Panc1 (cell line): Measurements from ENCODE around the gene NR5A1. TPM values are rescaled to one million over a fixed set of nuclear protein-coding genes. Genes with fewer than 3 reads are reported as not detected.

Source experiments
- ATAC-seq: fragments of 200-7000 bp; cut with Tn5 transposase; 2 replicates; pipeline ENCODE4 v1.9.1; 2020; ENCODE audit warnings: mild to moderate bottlenecking, moderate library complexity
- BruUV-seq: library from RNA; stranded (reverse); fragments of 400-500 nt; replicated peaks from 2 replicates; lab custom pipeline; 2021; lab: Mats Ljungman, UMichigan
- CTCF ChIA-PET: fragments of 300-600 bp; sonication (Branson Sonifier 250); formaldehyde crosslinking; loops from one replicate; lab custom pipeline; 2022; ENCODE audit warnings: antibody characterized with exemption; lab: Charles Lee
- POLR2A ChIA-PET: fragments of 300-600 bp; sonication (Branson Sonifier 250); formaldehyde crosslinking; loops from one replicate; lab custom pipeline; 2022; ENCODE audit warnings: antibody characterized with exemption; lab: Charles Lee
- DNase-seq: peaks from one replicate; pipeline ENCODE4 v3.0.0-alpha.2; 2010; ENCODE audit warnings: low read depth, low spot score
- H3K27ac ChIP-seq: 2 replicates; pipeline ENCODE4 v1.5.1; 2011; ENCODE audit warnings: mild to moderate bottlenecking, low read length, inconsistent platforms
- H3K27me3 ChIP-seq: fragments of 200-500 bp; sonication (Bioruptor generic); 2 replicates; pipeline ENCODE4 v1.6.0; 2014; ENCODE audit warnings: low read length, inconsistent platforms; ENCODE audit not compliant: control insufficient read depth, insufficient read depth
- H3K36me3 ChIP-seq: fragments of 200-500 bp; sonication (Bioruptor generic); 2 replicates; pipeline ENCODE4 v1.5.1; 2014; ENCODE audit warnings: inconsistent platforms, mild to moderate bottlenecking, low read length, moderate library complexity; ENCODE audit not compliant: control insufficient read depth, insufficient read depth
- H3K4me1 ChIP-seq: 2 replicates; pipeline ENCODE4 v1.5.1; 2011; ENCODE audit warnings: inconsistent platforms, mild to moderate bottlenecking, low read length, moderate library complexity; ENCODE audit not compliant: control insufficient read depth, insufficient read depth
- H3K4me3 ChIP-seq, 2 experiments: 2 replicates each; pipeline ENCODE4 v1.5.1; 2011 to 2012; ENCODE audit warnings: low read depth in 2 of 2, low read length in 2 of 2, mild to moderate bottlenecking in 2 of 2, inconsistent platforms in 1 of 2, moderate library complexity in 1 of 2
- H3K9me3 ChIP-seq: fragments of 200-500 bp; sonication (Bioruptor generic); 2 replicates; pipeline ENCODE4 v1.5.1; 2014; ENCODE audit warnings: low read depth, mild to moderate bottlenecking, inconsistent platforms, low read length, moderate library complexity; ENCODE audit not compliant: control insufficient read depth, insufficient read depth
- POLR2AphosphoS5 ChIP-seq: IDR thresholded peaks from 2 replicates; pipeline ENCODE4 v1.6.1; 2012; ENCODE audit warnings: mild to moderate bottlenecking, low read depth, low read length, moderate library complexity
- SIN3A ChIP-seq: IDR thresholded peaks from 2 replicates; pipeline ENCODE4 v1.6.1; 2012; ENCODE audit warnings: low read depth, mild to moderate bottlenecking, low read length, moderate library complexity, borderline replicate concordance; ENCODE audit not compliant: insufficient read depth
- TCF7L2 ChIP-seq: IDR thresholded peaks from 2 replicates; pipeline ENCODE4 v1.6.1; 2011; ENCODE audit warnings: mild to moderate bottlenecking, low read depth, low read length, inconsistent platforms
- in situ Hi-C: cut with HindIII; loops from 2 replicates; pipeline ENCODE4 v1.10.0; 2016; ENCODE audit warnings: low sequenced_read_pairs, low pct_unique_long_range_greater_than_20kb
- intact Hi-C: fragments of 100-400 bp; cut with micrococcal nuclease; formaldehyde crosslinking; loops from one replicate; pipeline ENCODE4 v1.10.0; 2022; ENCODE audit not compliant: unreplicated experiment
- total RNA-seq: library from RNA; stranded (reverse); gene quantifications from one replicate; pipeline ENCODE4 v1.2.1, GENCODE V29; 2021; ENCODE audit not compliant: unreplicated experiment
- TF ChIP-seq, protein P1 (sequence below): fragments of 450-650 bp; IDR thresholded peaks from 2 replicates; pipeline ENCODE4 v1.5.1; 2017; ENCODE audit warnings: mild to moderate bottlenecking
- TF ChIP-seq, protein P2 (sequence below), 2 experiments: IDR thresholded peaks; 2 replicates each; pipeline ENCODE4 v1.6.1; 2011 to 2012; ENCODE audit warnings: low read depth in 2 of 2, control low read depth in 1 of 2, low read length in 1 of 2, mild to moderate bottlenecking in 1 of 2, moderate library complexity in 1 of 2; ENCODE audit not compliant: insufficient read depth in 1 of 2

Gene NR5A1
- total RNA-seq, 1 experiment from 2014 or later = 2.5 TPM

DNA sequence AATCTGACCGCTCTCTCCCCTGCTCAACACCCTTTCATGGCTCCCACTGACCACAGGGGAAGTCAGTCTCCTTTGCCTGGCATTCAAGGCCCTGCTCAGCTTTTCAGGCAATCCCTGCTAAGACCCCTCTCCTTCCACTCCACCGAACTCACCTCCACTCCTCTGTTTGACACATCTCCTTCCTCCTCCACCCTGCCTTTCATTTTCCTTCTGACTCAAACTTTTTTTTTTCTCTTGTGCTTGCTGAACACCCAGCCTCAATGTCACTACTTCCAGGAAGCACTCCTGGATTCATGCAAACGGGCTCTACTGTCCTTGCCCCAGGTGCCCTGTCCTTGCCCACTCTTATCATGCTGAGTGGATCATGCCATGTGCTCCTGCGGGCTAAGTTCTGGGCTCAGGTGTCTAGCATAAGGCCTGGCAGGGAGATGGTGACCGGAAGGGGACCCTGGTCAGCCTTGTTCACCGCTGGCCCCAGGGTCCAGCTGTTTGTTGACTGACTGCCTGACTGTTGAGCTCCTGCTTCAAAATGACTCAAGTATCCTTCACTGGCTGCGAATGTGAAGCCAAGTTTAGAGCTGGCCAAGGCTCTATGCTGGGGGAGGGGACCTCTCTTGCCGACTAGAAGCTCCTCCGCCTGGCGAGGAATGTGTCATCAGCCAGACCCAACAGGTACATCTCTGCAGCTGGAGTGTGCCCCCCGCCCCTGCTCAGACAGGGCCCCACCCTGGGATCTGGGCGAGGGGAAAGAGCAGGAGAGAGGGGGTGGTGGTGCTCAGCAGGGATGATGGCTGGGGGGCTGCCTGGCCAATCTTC lies 6.2 kb downstream of the NR5A1 start:
- ChIA-PET POLR2A (no interaction called here), CTCF (no interaction called here)
- no peaks in the 10 kb centered on the region; the same call in 1 of the 2 replicates for H3K27me3 ChIP-seq
- ATAC-seq (no peak), DNase-seq (no peak)
- in situ Hi-C loops (no loop called here), intact Hi-C loops (no loop called here)
- BruUV-seq = no TSS peak
- no peaks in the 10 kb centered on the region for H3K9me3 ChIP-seq
- H3K36me3 ChIP-seq = no peaks in the 10 kb centered on the region
- TF ChIP-seq, protein P1, sequence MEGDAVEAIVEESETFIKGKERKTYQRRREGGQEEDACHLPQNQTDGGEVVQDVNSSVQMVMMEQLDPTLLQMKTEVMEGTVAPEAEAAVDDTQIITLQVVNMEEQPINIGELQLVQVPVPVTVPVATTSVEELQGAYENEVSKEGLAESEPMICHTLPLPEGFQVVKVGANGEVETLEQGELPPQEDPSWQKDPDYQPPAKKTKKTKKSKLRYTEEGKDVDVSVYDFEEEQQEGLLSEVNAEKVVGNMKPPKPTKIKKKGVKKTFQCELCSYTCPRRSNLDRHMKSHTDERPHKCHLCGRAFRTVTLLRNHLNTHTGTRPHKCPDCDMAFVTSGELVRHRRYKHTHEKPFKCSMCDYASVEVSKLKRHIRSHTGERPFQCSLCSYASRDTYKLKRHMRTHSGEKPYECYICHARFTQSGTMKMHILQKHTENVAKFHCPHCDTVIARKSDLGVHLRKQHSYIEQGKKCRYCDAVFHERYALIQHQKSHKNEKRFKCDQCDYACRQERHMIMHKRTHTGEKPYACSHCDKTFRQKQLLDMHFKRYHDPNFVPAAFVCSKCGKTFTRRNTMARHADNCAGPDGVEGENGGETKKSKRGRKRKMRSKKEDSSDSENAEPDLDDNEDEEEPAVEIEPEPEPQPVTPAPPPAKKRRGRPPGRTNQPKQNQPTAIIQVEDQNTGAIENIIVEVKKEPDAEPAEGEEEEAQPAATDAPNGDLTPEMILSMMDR = no peak
- TF ChIP-seq POLR2AphosphoS5 (no peak), TCF7L2 (no peak), SIN3A (no peak)
- TF ChIP-seq, protein P2, sequence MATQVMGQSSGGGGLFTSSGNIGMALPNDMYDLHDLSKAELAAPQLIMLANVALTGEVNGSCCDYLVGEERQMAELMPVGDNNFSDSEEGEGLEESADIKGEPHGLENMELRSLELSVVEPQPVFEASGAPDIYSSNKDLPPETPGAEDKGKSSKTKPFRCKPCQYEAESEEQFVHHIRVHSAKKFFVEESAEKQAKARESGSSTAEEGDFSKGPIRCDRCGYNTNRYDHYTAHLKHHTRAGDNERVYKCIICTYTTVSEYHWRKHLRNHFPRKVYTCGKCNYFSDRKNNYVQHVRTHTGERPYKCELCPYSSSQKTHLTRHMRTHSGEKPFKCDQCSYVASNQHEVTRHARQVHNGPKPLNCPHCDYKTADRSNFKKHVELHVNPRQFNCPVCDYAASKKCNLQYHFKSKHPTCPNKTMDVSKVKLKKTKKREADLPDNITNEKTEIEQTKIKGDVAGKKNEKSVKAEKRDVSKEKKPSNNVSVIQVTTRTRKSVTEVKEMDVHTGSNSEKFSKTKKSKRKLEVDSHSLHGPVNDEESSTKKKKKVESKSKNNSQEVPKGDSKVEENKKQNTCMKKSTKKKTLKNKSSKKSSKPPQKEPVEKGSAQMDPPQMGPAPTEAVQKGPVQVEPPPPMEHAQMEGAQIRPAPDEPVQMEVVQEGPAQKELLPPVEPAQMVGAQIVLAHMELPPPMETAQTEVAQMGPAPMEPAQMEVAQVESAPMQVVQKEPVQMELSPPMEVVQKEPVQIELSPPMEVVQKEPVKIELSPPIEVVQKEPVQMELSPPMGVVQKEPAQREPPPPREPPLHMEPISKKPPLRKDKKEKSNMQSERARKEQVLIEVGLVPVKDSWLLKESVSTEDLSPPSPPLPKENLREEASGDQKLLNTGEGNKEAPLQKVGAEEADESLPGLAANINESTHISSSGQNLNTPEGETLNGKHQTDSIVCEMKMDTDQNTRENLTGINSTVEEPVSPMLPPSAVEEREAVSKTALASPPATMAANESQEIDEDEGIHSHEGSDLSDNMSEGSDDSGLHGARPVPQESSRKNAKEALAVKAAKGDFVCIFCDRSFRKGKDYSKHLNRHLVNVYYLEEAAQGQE (IDR thresholded peaks at IDR 0.05; ENCODE audit: insufficient read depth in 1 of 2, low read depth in 2 of 2, low read length in 1 of 2) = no peak
- no peaks in the 10 kb centered on the region for H3K4me1 ChIP-seq
- H3K4me3 ChIP-seq = no peak overlapping the region
- no peak overlapping the region for H3K27ac ChIP-seq

DNA sequence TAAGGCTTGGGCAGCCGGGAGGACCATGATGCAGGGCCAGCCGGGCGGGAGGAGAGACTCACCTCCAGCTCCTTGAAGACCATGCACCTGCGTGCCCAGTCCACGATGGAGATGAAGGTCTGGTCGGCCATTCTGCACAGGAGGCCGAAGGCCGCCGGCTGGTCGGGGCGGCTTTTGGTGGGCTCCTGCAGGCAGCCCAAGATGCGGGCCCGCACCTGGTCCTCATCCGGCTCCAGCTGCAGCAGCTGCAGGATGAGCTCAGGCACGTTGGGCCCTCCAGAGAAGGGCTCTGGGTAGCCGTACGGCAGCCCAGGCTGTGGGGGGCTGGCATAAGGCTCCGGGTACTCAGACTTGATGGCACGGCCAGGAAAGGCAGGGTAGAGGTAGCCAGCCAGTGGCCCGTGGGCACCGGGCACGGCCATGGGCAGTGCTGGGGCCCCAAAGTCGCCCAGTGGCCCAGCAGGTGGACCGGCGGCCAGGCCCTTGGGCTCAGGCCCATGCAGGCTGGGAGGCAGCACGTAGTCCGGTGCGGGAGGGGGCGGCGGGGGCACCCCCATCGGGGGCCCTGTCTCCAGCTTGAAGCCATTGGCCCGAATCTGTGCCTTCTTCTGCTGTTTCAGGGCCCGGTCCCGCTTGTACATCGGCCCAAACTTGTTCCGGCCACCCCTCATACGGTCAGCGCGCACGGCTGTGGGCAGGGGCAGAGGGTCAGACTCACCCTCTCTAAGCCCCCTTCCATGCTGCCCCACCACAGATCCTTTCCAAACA lies 7.0 kb downstream of the NR5A1 start:
- Histone ChIP-seq H3K4me1 (no peaks in the 10 kb centered on the region), H3K4me3 (no peak overlapping the region), H3K27me3 (no peaks in the 10 kb centered on the region; the same call in 1 of the 2 replicates), H3K9me3 (no peaks in the 10 kb centered on the region), H3K27ac (no peak overlapping the region), H3K36me3 (no peaks in the 10 kb centered on the region)
- BruUV-seq = no TSS peak
- POLR2A ChIA-PET = no interaction called here
- intact Hi-C loops = no loop called here
- TF ChIP-seq, protein P2 (IDR thresholded peaks at IDR 0.05; ENCODE audit: insufficient read depth in 1 of 2, low read depth in 2 of 2, low read length in 1 of 2) = no peak
- TF ChIP-seq, protein P1 = no peak
- TF ChIP-seq POLR2AphosphoS5 (no peak), TCF7L2 (no peak), SIN3A (no peak)
- DNase-seq (no peak), ATAC-seq (no peak)
- CTCF ChIA-PET = no interaction called here
- in situ Hi-C loops = no loop called here
